ENCODE results near the gene GDA. TPM values are rescaled to one million over a fixed set of nuclear protein-coding genes. Genes with fewer than 3 reads are reported as not detected.

The GDA gene
- total RNA-seq, 1 experiment from 2014 or later = 5.0 TPM

DNA sequence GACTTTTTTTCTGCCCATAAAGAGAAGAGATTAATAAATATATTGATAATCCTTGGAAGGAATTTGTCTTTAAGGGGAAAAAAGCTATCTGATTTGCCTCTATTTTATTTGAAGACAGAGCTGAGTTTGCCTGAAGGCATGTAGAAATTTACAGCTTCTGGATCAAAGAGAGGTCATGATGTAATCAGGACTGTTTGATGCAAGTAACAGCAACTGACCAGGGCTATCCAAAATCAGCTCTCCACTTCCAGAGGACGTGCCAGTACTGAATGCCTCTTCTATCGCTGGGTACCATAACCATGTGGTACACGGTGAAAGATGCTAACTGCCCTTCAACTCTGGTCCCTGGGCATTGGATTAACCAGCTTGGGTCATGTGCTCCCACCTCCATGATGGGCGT lies 125.2 kb downstream of the GDA start:
- no peak overlapping the region for H3K4me3 ChIP-seq (ENCODE audit: low read depth in 2 of 2, low read length in 2 of 2)
- ChIA-PET POLR2A (interaction anchor here (0.6 to 0.7 kb wide), 2 partner anchors 143 to 410 kb away, joined by 4 to 5 read pairs; no protein-coding TSS in a partner anchor), CTCF (no interaction called here)
- DNase-seq (ENCODE audit: low read depth, low spot score) (no peak), ATAC-seq (no peak)
- in situ Hi-C loops (cut with HindIII; ENCODE audit: low pct_unique_long_range_greater_than_20kb, low sequenced_read_pairs) = loop anchor here (10.0 kb wide), 1 partner anchor 230 kb away; no protein-coding TSS in a partner anchor
- no peaks in the 10 kb centered on the region for H3K36me3 ChIP-seq (ENCODE audit: control insufficient read depth, insufficient read depth, low read length)
- H3K27me3 ChIP-seq (ENCODE audit: control insufficient read depth, insufficient read depth, low read length) = no peaks in the 10 kb centered on the region
- TF ChIP-seq, protein P1, sequence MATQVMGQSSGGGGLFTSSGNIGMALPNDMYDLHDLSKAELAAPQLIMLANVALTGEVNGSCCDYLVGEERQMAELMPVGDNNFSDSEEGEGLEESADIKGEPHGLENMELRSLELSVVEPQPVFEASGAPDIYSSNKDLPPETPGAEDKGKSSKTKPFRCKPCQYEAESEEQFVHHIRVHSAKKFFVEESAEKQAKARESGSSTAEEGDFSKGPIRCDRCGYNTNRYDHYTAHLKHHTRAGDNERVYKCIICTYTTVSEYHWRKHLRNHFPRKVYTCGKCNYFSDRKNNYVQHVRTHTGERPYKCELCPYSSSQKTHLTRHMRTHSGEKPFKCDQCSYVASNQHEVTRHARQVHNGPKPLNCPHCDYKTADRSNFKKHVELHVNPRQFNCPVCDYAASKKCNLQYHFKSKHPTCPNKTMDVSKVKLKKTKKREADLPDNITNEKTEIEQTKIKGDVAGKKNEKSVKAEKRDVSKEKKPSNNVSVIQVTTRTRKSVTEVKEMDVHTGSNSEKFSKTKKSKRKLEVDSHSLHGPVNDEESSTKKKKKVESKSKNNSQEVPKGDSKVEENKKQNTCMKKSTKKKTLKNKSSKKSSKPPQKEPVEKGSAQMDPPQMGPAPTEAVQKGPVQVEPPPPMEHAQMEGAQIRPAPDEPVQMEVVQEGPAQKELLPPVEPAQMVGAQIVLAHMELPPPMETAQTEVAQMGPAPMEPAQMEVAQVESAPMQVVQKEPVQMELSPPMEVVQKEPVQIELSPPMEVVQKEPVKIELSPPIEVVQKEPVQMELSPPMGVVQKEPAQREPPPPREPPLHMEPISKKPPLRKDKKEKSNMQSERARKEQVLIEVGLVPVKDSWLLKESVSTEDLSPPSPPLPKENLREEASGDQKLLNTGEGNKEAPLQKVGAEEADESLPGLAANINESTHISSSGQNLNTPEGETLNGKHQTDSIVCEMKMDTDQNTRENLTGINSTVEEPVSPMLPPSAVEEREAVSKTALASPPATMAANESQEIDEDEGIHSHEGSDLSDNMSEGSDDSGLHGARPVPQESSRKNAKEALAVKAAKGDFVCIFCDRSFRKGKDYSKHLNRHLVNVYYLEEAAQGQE (IDR thresholded peaks at IDR 0.05; ENCODE audit: insufficient read depth in 1 of 2, low read depth in 2 of 2, low read length in 1 of 2) = no peak
- TF ChIP-seq TCF7L2 (IDR thresholded peaks at IDR 0.05; ENCODE audit: low read depth, low read length) = no peak
- TF ChIP-seq, protein P2, sequence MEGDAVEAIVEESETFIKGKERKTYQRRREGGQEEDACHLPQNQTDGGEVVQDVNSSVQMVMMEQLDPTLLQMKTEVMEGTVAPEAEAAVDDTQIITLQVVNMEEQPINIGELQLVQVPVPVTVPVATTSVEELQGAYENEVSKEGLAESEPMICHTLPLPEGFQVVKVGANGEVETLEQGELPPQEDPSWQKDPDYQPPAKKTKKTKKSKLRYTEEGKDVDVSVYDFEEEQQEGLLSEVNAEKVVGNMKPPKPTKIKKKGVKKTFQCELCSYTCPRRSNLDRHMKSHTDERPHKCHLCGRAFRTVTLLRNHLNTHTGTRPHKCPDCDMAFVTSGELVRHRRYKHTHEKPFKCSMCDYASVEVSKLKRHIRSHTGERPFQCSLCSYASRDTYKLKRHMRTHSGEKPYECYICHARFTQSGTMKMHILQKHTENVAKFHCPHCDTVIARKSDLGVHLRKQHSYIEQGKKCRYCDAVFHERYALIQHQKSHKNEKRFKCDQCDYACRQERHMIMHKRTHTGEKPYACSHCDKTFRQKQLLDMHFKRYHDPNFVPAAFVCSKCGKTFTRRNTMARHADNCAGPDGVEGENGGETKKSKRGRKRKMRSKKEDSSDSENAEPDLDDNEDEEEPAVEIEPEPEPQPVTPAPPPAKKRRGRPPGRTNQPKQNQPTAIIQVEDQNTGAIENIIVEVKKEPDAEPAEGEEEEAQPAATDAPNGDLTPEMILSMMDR (IDR thresholded peaks at IDR 0.05) = no peak
- no peak for TF ChIP-seq POLR2AphosphoS5 (IDR thresholded peaks at IDR 0.05; ENCODE audit: low read depth, low read length)
- TF ChIP-seq SIN3A (IDR thresholded peaks at IDR 0.05; ENCODE audit: borderline replicate concordance, insufficient read depth, low read depth, low read length) = no peak
- no peak overlapping the region for H3K27ac ChIP-seq (ENCODE audit: low read length)
- BruUV-seq (replicated peaks) = no TSS peak
- intact Hi-C loops (cut with micrococcal nuclease; ENCODE audit: unreplicated experiment) = loop anchor here (5.0 kb wide), 2 partner anchors 72 to 472 kb away; no protein-coding TSS in a partner anchor
- no peaks in the 10 kb centered on the region for H3K4me1 ChIP-seq (ENCODE audit: control insufficient read depth, insufficient read depth, low read length)
- no peaks in the 10 kb centered on the region for H3K9me3 ChIP-seq (ENCODE audit: control insufficient read depth, insufficient read depth, low read depth, low read length)

DNA sequence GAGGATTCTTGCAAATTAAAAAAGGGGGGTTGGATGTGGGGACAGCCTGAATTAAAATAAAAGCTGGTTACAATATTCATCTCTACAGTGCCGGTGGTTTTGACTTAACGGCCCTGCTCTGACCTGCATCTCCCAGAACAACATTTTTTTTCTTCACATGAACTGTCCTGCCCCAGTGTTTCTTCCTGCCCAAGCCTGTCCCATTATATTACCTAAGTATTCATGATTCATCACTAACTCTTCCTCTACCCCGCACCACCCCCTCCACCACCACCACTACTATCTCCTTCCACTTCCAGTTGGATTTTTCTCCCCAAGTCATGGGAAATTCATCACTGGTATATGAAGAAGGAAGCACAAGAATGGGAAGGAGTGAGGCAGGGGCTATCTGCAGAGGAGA lies 125.7 kb downstream of the GDA start:
- H3K36me3 ChIP-seq (ENCODE audit: control insufficient read depth, insufficient read depth, low read length) = no peaks in the 10 kb centered on the region
- BruUV-seq (replicated peaks) = no TSS peak
- DNase-seq (ENCODE audit: low read depth, low spot score) (no peak), ATAC-seq (no peak)
- H3K9me3 ChIP-seq (ENCODE audit: control insufficient read depth, insufficient read depth, low read depth, low read length) = no peaks in the 10 kb centered on the region
- intact Hi-C loops (cut with micrococcal nuclease; ENCODE audit: unreplicated experiment) = loop anchor here (5.0 kb wide), 2 partner anchors 73 to 473 kb away; no protein-coding TSS in a partner anchor
- H3K4me3 ChIP-seq (ENCODE audit: low read depth in 2 of 2, low read length in 2 of 2) = no peak overlapping the region
- ChIA-PET CTCF (no interaction called here), POLR2A (no interaction called here)
- no peaks in the 10 kb centered on the region for H3K4me1 ChIP-seq (ENCODE audit: control insufficient read depth, insufficient read depth, low read length)
- in situ Hi-C loops (cut with HindIII; ENCODE audit: low pct_unique_long_range_greater_than_20kb, low sequenced_read_pairs) = loop anchor here (10.0 kb wide), 1 partner anchor 230 kb away; no protein-coding TSS in a partner anchor
- TF ChIP-seq, protein P2 (IDR thresholded peaks at IDR 0.05) = no peak
- TF ChIP-seq SIN3A (IDR thresholded peaks at IDR 0.05; ENCODE audit: borderline replicate concordance, insufficient read depth, low read depth, low read length) (no peak), TCF7L2 (IDR thresholded peaks at IDR 0.05; ENCODE audit: low read depth, low read length) (no peak), POLR2AphosphoS5 (IDR thresholded peaks at IDR 0.05; ENCODE audit: low read depth, low read length) (no peak)
- TF ChIP-seq, protein P1 (IDR thresholded peaks at IDR 0.05; ENCODE audit: insufficient read depth in 1 of 2, low read depth in 2 of 2, low read length in 1 of 2) = no peak
- no peak overlapping the region for H3K27ac ChIP-seq (ENCODE audit: low read length)
- no peaks in the 10 kb centered on the region for H3K27me3 ChIP-seq (ENCODE audit: control insufficient read depth, insufficient read depth, low read length)
